ENCODE measurements around the gene FBXW4. TPM values are rescaled to one million over a fixed set of nuclear protein-coding genes. Genes with fewer than 3 reads are reported as not detected.

FBXW4 gene
- total and polyA plus RNA-seq, 8 donors = 36.6 to 95.3 (median 42.6) TPM

DNA sequence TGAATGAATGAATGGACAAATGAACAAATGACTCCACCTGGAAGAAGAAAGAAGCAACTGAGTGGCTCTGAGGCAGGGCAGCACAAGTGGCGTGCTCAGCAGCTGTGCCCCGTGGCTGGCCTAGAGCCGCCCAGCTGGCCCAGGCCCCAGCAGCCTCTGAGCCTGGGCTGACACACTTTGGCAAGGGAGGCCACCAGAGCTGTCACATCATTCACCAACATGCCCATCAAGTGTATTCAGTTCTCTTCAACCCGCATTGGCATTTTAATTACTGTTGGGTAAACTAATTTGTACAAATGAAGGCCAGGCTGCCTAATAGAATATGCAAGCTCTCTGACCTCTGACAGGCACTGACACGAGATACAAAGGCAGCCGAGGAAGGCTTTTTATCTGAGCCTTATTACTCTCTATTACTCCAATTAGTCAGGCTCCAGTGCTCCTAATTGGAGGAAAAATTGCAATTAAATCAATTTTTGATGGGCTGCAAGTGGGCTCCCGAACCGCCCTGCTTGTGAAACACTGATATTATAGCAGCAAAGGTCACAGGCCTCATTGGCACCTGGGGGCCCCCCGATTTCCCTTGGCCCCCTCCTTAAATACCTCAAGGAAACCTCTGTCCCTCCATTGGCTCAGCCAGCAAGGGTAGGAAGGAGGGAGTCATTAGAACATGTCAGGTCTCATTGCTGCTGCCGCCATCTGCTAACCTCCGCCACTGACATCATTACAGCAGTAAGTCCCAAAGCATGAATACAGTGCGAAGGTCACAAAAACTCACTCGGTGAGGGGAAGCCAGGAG, 64.9 kb downstream of the FBXW4 start:
- Histone ChIP-seq H3K9me3 (no peaks in the 10 kb centered on the region), H3K27ac (no peak overlapping the region), H3K4me1 (peaks cover 0 to 6% (median 0%) of the 10 kb centered on the region in 4 donors), H3K27me3 (no peaks in the 10 kb centered on the region), H3K4me3 (no peak overlapping the region), H3K36me3 (peaks cover 0 to 60% (median 45%) of the 10 kb centered on the region in 4 donors)
- intact Hi-C loops (cut with DNase I; ENCODE audit: low total_unique reads) = no loop called here
- WGBS, 5 donors = 88 to 93% (median 89%) methylated on average over 13 of the region's 13 CpGs
- DNase-seq = no peak
- TF ChIP-seq POLR2A (IDR thresholded peaks at IDR 0.05) (no peak), POLR2AphosphoS5 (IDR thresholded peaks at IDR 0.05) (no peak), EP300 (IDR thresholded peaks at IDR 0.05) (no peak)
- TF ChIP-seq, protein P1, sequence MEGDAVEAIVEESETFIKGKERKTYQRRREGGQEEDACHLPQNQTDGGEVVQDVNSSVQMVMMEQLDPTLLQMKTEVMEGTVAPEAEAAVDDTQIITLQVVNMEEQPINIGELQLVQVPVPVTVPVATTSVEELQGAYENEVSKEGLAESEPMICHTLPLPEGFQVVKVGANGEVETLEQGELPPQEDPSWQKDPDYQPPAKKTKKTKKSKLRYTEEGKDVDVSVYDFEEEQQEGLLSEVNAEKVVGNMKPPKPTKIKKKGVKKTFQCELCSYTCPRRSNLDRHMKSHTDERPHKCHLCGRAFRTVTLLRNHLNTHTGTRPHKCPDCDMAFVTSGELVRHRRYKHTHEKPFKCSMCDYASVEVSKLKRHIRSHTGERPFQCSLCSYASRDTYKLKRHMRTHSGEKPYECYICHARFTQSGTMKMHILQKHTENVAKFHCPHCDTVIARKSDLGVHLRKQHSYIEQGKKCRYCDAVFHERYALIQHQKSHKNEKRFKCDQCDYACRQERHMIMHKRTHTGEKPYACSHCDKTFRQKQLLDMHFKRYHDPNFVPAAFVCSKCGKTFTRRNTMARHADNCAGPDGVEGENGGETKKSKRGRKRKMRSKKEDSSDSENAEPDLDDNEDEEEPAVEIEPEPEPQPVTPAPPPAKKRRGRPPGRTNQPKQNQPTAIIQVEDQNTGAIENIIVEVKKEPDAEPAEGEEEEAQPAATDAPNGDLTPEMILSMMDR (IDR thresholded peaks at IDR 0.05) = no peak

DNA sequence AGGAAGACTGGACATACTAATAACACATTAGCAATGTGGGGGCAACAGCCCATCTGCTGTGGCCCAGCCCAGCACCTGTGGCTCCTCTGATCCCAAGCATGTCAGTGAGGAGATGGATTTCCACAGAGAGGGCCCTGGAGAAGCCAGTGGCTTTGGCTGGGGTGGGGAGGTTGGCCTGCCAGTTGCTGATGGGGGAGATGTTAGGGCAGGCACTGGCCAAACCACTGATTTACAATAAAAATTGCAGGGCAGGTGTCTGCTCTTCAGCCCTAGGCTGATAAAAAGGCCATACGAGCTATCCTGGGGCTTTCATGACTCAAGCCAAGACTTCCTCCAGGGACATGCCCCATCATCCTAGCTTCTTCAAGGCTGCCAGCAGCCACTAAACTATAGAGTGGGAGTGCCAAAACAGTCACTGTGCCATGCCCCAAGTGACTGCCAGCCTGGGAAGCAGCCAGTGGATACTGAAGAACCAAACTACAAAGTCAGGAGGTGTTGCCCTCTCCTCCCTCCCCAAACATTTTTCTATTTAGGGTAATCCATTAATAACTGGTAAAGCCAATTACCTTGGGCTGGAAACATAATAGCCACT, 69.1 kb downstream of the FBXW4 start:
- 73 to 92% (median 82%) methylated on average over 1 of the region's 1 CpG; no CpG with 5 or more reads in 1 of the 5 donors for WGBS, 5 donors
- no peak for DNase-seq

DNA sequence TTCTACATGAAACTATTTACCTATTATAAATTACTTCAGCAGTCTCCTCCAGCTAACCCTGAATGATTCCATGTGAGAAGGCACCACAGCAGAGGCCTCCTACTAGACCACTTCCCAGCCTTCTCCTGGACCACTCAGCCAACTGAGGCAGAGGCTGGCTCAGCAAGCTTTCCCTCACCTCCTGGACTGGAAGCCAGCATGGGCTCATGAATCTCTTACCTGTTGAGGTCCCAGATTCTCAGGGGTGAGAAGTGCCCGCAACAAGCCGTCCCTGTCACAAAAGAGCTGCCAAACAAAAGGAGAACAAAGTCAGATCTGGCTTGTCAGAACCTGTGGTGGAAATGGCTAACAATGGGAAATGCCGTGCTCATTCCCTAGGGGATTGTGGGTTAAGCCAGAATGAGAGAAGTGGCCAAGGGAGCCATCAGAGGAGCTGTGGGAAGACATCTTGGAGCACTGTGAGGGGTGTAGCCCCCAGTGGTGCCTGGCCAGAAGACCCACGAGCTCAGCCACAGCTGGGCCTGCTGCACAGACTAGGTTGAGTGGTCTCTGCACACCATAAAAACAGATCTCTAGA, 70.4 kb downstream of the FBXW4 start:
- TF ChIP-seq, protein P1 (IDR thresholded peaks at IDR 0.05) = no peak
- TF ChIP-seq EP300 (IDR thresholded peaks at IDR 0.05) (no peak), POLR2A (IDR thresholded peaks at IDR 0.05) (no peak), POLR2AphosphoS5 (IDR thresholded peaks at IDR 0.05) (no peak)
- Histone ChIP-seq H3K9me3 (no peaks in the 10 kb centered on the region), H3K4me3 (no peak overlapping the region), H3K4me1 (no peaks in the 10 kb centered on the region), H3K27ac (no peak overlapping the region), H3K27me3 (no peaks in the 10 kb centered on the region), H3K36me3 (peaks cover 21 to 91% (median 83%) of the 10 kb centered on the region in 4 donors)
- intact Hi-C loops (cut with DNase I; ENCODE audit: low total_unique reads) = no loop called here
- WGBS, 5 donors = 84 to 94% (median 86%) methylated on average over 4 of the region's 4 CpGs
- DNase-seq = no peak

More for the DNA sequence above, 69.1 kb downstream of the FBXW4 start:
- Histone ChIP-seq H3K27me3 (no peaks in the 10 kb centered on the region), H3K4me1 (no peaks in the 10 kb centered on the region), H3K27ac (no peak overlapping the region), H3K4me3 (no peak overlapping the region), H3K9me3 (no peaks in the 10 kb centered on the region), H3K36me3 (peaks cover 13 to 90% (median 76%) of the 10 kb centered on the region in 4 donors)
- no peak for TF ChIP-seq POLR2AphosphoS5 (IDR thresholded peaks at IDR 0.05)
- TF ChIP-seq POLR2A (IDR thresholded peaks at IDR 0.05) = no peak
- no peak for TF ChIP-seq EP300 (IDR thresholded peaks at IDR 0.05)
- TF ChIP-seq, protein P1 (IDR thresholded peaks at IDR 0.05) = no peak
- intact Hi-C loops (cut with DNase I; ENCODE audit: low total_unique reads) = no loop called here

DNA sequence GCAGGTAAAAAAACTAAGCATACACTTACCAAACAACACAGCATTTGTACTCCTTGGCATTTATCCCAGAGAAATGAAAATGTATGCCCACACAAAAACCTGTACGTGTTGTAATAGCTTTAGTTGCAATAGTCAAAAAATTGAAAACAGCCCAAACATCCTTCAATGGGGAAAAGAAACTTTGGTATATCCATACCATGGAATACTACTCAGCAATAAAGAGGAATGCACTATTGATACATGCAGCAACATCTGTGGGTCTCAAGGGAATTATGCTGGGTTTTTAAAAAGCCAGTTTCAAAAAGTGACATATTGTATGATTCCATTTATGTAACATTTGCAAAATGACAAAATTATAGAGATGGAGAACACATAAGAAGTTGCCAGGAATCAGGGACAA, 71.4 kb downstream of the FBXW4 start:
- H3K27me3 ChIP-seq = no peaks in the 10 kb centered on the region
- H3K4me1 ChIP-seq = no peaks in the 10 kb centered on the region
- DNase-seq = no peak
- no peak overlapping the region for H3K27ac ChIP-seq
- 82 to 97% (median 89%) methylated on average over 1 of the region's 1 CpG for WGBS, 5 donors
- TF ChIP-seq EP300 (IDR thresholded peaks at IDR 0.05) = no peak
- no peak for TF ChIP-seq POLR2A (IDR thresholded peaks at IDR 0.05)
- TF ChIP-seq, protein P1 (IDR thresholded peaks at IDR 0.05) = no peak
- no peak for TF ChIP-seq POLR2AphosphoS5 (IDR thresholded peaks at IDR 0.05)
- intact Hi-C loops (cut with DNase I; ENCODE audit: low total_unique reads) = no loop called here
- no peaks in the 10 kb centered on the region for H3K9me3 ChIP-seq
- no peak overlapping the region for H3K4me3 ChIP-seq
- peaks cover 22 to 91% (median 85%) of the 10 kb centered on the region in 4 donors for H3K36me3 ChIP-seq

Data from stomach (tissue), 9 donors.